ENCODE results near the gene NDUFA8. TPM values are rescaled to one million over a fixed set of nuclear protein-coding genes. Genes with fewer than 3 reads are reported as not detected.

The NDUFA8 gene
- total RNA-seq (2022): 33.5 and 38.8 TPM in 2 replicates
- percentile 65 among the genes with signal in this experiment for Bru-seq, nascent RNA
- BruChase-seq, experiment 1, labeled RNA remaining after a 6-hour chase: percentile 62 among the genes with signal in this experiment
- percentile 58 among the genes with signal in this experiment for BruChase-seq, experiment 2, labeled RNA remaining after a 2-hour chase
- long read RNA-seq, transcript NDUFA8-201 (4 exons, 844 nt): major isoform, 98 of 107 reads
- long read RNA-seq, partial matches to known transcripts: 1 of 107 reads
- long read RNA-seq, other reads (novel, unspliced or antisense): 8 of 107 reads

DNA sequence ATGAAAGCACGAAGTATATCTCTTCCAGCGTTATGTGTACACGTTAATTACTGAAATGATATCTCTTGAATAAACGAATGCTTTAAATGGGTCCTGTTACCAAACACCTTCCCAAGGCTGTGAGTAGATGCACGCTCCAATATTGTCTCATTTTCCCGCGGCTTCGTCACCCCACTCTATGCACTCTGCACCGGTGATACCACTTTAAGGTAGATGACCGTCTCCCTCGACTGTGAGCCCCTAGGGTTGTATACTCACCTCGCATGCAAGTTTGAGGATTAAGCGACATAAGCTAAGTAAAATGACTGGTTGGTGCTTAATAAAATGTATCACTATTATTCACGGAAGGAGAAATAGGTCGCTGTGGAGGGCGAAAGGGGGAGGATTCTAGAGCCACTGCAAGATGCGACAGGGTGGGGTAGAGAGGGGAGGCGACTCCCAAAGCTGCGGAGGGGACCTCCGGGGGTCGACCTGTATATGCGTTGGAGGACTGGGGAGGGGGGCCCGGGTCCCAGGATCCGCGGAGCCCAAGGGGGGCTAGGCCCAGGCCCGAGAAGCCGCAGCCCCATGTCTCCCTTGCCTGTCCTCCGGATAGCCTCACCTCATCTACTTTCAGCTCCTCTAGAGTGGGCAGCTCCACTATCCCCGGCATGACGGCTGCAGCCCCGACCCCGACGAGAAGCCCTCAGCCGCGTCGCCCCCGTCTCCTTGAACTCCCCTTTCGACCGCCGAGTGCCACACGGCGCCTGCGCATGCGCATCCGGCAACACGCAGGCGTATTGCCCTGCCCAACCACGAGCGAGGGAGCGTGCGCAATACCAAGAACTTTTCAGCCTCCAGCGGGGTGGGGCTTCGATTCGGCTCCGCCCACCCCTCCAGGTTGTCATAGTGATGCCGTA is at the start of gene NDUFA8, which contains the start of gene MORN5:
NDUFA8 (minus strand) TSS at position 754 of the 899 bp plus-strand sequence; CDS start at position 652, 102 bp downstream.
MORN5 (plus strand) TSS at position 883 of the 899 bp plus-strand sequence. CDS start 65 bp downstream, outside the sequence.
- TF ChIP-seq, protein P1, sequence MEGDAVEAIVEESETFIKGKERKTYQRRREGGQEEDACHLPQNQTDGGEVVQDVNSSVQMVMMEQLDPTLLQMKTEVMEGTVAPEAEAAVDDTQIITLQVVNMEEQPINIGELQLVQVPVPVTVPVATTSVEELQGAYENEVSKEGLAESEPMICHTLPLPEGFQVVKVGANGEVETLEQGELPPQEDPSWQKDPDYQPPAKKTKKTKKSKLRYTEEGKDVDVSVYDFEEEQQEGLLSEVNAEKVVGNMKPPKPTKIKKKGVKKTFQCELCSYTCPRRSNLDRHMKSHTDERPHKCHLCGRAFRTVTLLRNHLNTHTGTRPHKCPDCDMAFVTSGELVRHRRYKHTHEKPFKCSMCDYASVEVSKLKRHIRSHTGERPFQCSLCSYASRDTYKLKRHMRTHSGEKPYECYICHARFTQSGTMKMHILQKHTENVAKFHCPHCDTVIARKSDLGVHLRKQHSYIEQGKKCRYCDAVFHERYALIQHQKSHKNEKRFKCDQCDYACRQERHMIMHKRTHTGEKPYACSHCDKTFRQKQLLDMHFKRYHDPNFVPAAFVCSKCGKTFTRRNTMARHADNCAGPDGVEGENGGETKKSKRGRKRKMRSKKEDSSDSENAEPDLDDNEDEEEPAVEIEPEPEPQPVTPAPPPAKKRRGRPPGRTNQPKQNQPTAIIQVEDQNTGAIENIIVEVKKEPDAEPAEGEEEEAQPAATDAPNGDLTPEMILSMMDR (IDR thresholded peaks at IDR 0.05; ENCODE audit: unreplicated experiment): no peak
- no peaks in the 10 kb centered on the region for H3K9me3 Mint-ChIP-seq (ENCODE audit: low read depth, unreplicated experiment)
- CTCF ChIA-PET: interaction anchor here (0.5 kb wide), 1 partner anchor 672 kb away, joined by 6 read pairs; no protein-coding TSS in a partner anchor
- peaks cover 12% of the 10 kb centered on the region for H3K36me3 Mint-ChIP-seq (ENCODE audit: insufficient read depth, unreplicated experiment)
- intact Hi-C loops (cut with micrococcal nuclease; ENCODE audit: unreplicated experiment): no loop called here
- DNase-seq: peak; percentile 94
- no TSS peak for BruUV-seq (replicated peaks)
- H3K27ac Mint-ChIP-seq (ENCODE audit: unreplicated experiment): peak within 1 kb of the TSS; percentile 97
- H3K4me3 Mint-ChIP-seq (ENCODE audit: low read depth, unreplicated experiment): peak within 1 kb of the TSS; percentile 99
- H3K27me3 Mint-ChIP-seq (ENCODE audit: unreplicated experiment): peaks cover 43% of the 10 kb centered on the region
- peaks cover 8% of the 10 kb centered on the region for H3K4me1 Mint-ChIP-seq (ENCODE audit: low read depth, unreplicated experiment)

DNA sequence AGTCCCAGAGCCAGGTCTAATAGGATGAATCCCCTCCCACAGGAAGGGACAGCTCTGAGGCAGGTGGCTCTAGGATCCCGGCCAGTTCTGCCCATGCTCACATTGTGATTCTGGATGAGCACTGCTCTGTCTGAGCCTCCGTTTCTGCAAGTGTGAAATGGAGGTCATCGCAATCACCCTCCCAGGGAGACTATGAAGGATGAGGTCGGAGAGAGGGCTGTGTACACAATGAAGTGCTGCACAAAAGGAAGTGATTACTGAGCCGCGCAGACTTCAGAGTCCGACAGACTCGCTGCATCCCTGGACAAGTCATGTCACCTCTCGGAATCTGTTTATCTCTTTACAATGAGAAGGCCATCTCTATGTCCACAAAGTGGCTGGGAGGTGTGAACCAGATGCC is 47.5 kb upstream of the NDUFA8 start:
- Mint-ChIP-seq H3K36me3 (ENCODE audit: insufficient read depth, unreplicated experiment) (no peaks in the 10 kb centered on the region), H3K27me3 (ENCODE audit: unreplicated experiment) (peaks cover 38% of the 10 kb centered on the region), H3K9me3 (ENCODE audit: low read depth, unreplicated experiment) (no peaks in the 10 kb centered on the region), H3K4me3 (ENCODE audit: low read depth, unreplicated experiment) (no peak overlapping the region), H3K27ac (ENCODE audit: unreplicated experiment) (no peak overlapping the region), H3K4me1 (ENCODE audit: low read depth, unreplicated experiment) (no peaks in the 10 kb centered on the region)
- intact Hi-C loops (cut with micrococcal nuclease; ENCODE audit: unreplicated experiment): no loop called here
- CTCF ChIA-PET: no interaction called here
- TF ChIP-seq, protein P1 (IDR thresholded peaks at IDR 0.05; ENCODE audit: unreplicated experiment): no peak
- no TSS peak for BruUV-seq (replicated peaks)
- no peak for DNase-seq

DNA sequence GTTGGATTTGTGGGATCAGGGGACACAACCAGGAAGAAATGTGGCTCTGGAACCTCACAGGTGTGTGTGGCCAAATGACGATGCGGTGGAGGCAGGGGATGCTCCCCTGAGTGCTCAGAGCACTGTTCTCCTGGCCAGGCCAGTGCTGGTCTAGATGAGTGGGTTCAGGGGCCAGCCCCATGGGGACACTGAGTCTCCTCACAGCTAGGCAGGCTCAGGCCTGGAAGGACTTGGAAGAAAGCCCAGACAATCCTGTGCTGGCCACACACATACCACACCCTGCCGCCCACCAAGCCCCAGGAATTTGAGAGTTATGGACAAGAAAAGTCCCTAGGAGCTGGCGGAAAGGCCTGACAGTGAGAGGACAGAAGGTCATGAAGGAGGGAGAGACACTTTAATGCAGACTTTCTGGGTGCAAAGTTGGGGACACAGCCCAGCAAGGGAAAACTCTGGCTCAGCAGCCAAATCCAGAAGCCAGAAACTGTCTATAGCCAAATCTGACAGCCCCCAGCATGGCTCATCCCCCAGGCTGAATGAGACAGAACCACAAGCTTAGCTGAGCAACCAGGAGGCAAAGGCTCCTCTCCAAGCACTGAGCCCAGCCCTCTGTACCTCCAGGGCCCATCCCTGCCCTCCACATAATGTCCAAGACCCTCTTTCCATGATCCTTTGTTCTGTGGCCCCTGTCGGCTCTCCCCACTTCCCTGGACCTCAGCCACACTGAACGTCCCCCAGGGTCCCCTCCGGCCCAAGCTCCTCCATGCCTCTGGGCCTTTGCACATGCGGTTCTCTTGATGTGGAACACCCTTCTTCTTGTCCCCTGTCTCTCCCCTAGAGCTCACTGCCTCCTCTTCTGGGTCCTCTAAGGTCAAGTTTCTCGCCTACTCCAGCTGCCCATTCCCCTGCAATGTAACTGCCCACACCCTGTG is 46.8 kb upstream of the NDUFA8 start:
- BruUV-seq (replicated peaks): no TSS peak
- CTCF ChIA-PET: no interaction called here

More for the DNA sequence above, 46.8 kb upstream of the NDUFA8 start:
- Mint-ChIP-seq H3K27me3 (ENCODE audit: unreplicated experiment) (peaks cover 36% of the 10 kb centered on the region), H3K36me3 (ENCODE audit: insufficient read depth, unreplicated experiment) (no peaks in the 10 kb centered on the region), H3K9me3 (ENCODE audit: low read depth, unreplicated experiment) (no peaks in the 10 kb centered on the region), H3K4me3 (ENCODE audit: low read depth, unreplicated experiment) (no peak overlapping the region), H3K4me1 (ENCODE audit: low read depth, unreplicated experiment) (no peaks in the 10 kb centered on the region), H3K27ac (ENCODE audit: unreplicated experiment) (no peak overlapping the region)
- TF ChIP-seq, protein P1 (IDR thresholded peaks at IDR 0.05; ENCODE audit: unreplicated experiment): no peak
- intact Hi-C loops (cut with micrococcal nuclease; ENCODE audit: unreplicated experiment): no loop called here
- DNase-seq: no peak

All from Calu3 (cell line).